Activated T-helper 1 cell treated with anti-CD3 and anti-CD28 coated beads, Interleukin-12 subunit alpha, Interleukin-12 subunit beta, Interleukin-2, Interleukin-4 antibody, amounts not matched to agents 30 ng/mL and 10 ng/mL and 1 ng/mL, durations not matched to agents 14 hours and 24 hours and 36 hours (primary cell): ENCODE measurements around the gene APOL2. TPM values are rescaled to one million over a fixed set of nuclear protein-coding genes. Genes with fewer than 3 reads are reported as not detected.
"Not testable (repeated sequence)": the region's sequence is repeated elsewhere in the genome, so short reads cannot be mapped to it uniquely, and the experiment has no call there.

Experiments
- DNase-seq: peaks from one replicate; pipeline ENCODE4 v3.0.0; 2021; ENCODE audit warnings: low spot score
- H3K27ac Mint-ChIP-seq: one replicate; pipeline ENCODE4 v1.8.0; 2021; ENCODE audit warnings: mild to moderate bottlenecking, mixed read lengths
- H3K27me3 Mint-ChIP-seq: one replicate; pipeline ENCODE4 v1.8.0; 2022; ENCODE audit warnings: mild to moderate bottlenecking, moderate library complexity, mixed read lengths; ENCODE audit not compliant: insufficient read depth
- H3K36me3 Mint-ChIP-seq: one replicate; pipeline ENCODE4 v1.8.0; 2021; ENCODE audit warnings: low read depth, mixed read lengths
- H3K4me1 Mint-ChIP-seq: one replicate; pipeline ENCODE4 v1.8.0; 2021; ENCODE audit warnings: low read depth, mixed read lengths
- H3K4me3 Mint-ChIP-seq: one replicate; pipeline ENCODE4 v1.8.0; 2021; ENCODE audit warnings: mild to moderate bottlenecking, moderate library complexity, mixed read lengths
- H3K9me3 Mint-ChIP-seq: one replicate; pipeline ENCODE4 v1.8.0; 2021; ENCODE audit warnings: mixed read lengths
- intact Hi-C: fragments of 100-400 bp; cut with micrococcal nuclease; formaldehyde crosslinking; loops from one replicate; pipeline ENCODE4 v1.15.1; 2024
- total RNA-seq: library from RNA; stranded (reverse); gene quantifications from 2 replicates; pipeline ENCODE4 v1.2.3, GENCODE V29; 2022

APOL2 gene
- total RNA-seq, 1 donor from 2014 or later, result 54.4 TPM

DNA sequence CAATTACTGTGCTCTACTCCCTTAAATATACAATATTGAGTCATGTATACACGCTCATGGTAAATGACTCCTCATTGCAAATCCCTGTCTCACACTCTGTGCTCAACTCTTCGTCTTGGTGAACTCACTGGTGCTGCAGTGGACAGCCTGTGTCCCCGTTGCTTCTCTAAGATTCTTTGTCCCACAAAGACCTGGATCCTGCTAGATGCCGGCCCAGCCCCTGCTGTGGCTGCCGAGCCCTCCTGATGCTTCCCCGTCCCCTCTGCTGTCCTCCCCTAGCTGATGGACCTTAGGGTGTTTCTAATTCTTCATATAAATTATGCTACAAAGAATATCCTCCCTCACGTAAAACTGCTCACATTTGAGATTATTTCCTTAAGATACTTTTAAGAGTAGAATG lies 5.5 kb downstream of the APOL2 start:
- Mint-ChIP-seq H3K4me1 (peaks cover 65% of the 10 kb centered on the region), H3K36me3 (peaks cover 80% of the 10 kb centered on the region), H3K9me3 (peaks cover 8% of the 10 kb centered on the region), H3K27me3 (no peaks in the 10 kb centered on the region), H3K4me3 (no peak overlapping the region), H3K27ac (peak overlapping the region; percentile 19)
- DNase-seq, result no peak
- intact Hi-C loops, result loop anchor here (10.0 kb wide), 1 partner anchor 169 kb away; no protein-coding TSS in a partner anchor

DNA sequence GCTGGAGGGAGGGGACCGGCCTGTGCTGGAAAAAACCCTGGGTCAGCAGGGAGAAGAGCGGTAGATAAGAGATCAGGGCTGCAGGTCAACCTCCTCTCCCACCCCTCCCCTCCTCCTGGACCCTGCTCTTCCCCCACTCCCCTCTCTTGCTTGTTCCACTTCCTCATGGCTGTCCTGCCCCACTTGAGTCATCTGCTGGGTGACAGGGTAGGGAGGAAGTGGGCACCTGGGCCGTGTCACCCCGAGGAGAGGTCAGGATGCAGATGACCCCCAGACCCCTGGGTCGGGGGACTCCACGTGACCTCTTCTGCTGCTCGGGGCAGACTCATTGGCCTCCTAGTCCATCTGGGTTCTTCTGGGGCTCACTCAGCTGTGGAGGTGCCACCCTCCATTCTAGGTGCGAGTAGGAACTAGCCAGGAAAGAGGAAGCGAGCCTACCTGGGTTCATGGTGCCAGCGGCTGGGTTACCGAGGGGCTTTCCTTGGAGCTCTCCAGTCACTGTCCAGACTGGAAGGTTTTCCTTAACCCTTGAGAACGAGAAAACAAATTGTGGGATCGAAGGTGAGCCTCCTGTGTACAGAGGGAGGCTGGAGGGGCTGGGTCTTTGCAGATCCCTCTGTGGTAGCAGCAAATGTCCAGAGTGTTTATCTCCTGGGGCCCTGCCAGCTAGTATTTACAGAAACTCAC lies 6.5 kb downstream of the APOL2 start:
- intact Hi-C loops, result loop anchor here (10.0 kb wide), 1 partner anchor 168 kb away; no protein-coding TSS in a partner anchor
- Mint-ChIP-seq H3K36me3 (peaks cover 83% of the 10 kb centered on the region), H3K9me3 (peaks cover 8% of the 10 kb centered on the region), H3K27me3 (no peaks in the 10 kb centered on the region), H3K4me3 (no peak overlapping the region), H3K4me1 (peaks cover 58% of the 10 kb centered on the region), H3K27ac (peak overlapping the region; percentile 80)
- no peak for DNase-seq

DNA sequence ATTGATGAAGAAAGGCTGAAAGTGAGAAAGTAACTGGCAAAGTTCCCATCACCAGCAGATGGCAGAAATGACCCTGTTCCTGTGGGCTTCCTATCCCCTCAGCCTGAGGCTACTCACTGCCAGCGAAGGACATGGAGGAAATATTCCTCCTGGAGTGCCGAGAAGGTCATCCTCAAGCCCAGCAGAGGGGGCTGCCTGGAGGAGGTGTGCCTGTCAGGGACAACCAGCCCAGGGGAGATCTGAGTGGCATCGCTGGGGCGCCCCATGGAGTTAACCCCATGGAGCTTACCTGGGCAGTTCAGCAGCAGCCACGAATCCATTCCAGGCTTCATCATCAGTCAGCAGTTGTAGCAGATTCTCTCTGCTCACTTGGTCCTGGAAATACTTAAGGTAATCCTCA lies 8.3 kb downstream of the APOL2 start:
- H3K9me3 Mint-ChIP-seq, H3K4me3 Mint-ChIP-seq, DNase-seq, H3K27me3 Mint-ChIP-seq, H3K27ac Mint-ChIP-seq: not testable (repeated sequence)
- intact Hi-C loops, result loop anchor here (10.0 kb wide), 1 partner anchor 166 kb away; no protein-coding TSS in a partner anchor
- peaks cover 42% of the 10 kb centered on the region for H3K4me1 Mint-ChIP-seq
- peaks cover 85% of the 10 kb centered on the region for H3K36me3 Mint-ChIP-seq

- Mint-ChIP-seq H3K4me1 (peaks cover 28% of the 10 kb centered on the region), H3K36me3 (peaks cover 77% of the 10 kb centered on the region)
- H3K4me3 Mint-ChIP-seq, H3K27ac Mint-ChIP-seq, H3K27me3 Mint-ChIP-seq, H3K9me3 Mint-ChIP-seq, DNase-seq: not testable (repeated sequence)
- intact Hi-C loops, result loop anchor here (10.0 kb wide), 1 partner anchor 165 kb away; no protein-coding TSS in a partner anchor
Measured at GRCh38 chr22:36229649-36230048, 9.7 kb downstream of the APOL2 start.

DNA sequence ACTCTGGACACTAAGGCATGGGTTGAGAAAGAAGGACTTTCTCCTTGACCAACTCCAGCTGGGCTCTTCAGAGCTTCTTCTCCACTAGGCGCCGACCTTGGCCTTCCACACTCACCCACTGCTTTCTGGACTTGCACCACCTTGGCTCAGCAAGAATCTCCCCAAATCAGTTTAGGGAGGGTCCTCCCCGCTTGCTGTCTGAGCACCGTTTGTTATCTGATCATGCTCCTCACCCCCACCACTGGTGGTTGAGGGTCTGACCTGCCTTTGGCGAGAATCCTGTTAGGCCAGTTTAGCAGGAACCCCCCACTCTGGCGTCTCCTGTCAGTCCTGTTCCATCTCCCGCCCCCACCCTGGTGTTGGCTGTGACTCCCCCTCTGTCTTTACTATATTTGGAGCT lies 10.4 kb downstream of the APOL2 start:
- intact Hi-C loops, result no loop called here
- H3K4me1 Mint-ChIP-seq, result peaks cover 21% of the 10 kb centered on the region
- H3K27ac Mint-ChIP-seq, result no peak overlapping the region
- DNase-seq, result no peak
- no peaks in the 10 kb centered on the region for H3K27me3 Mint-ChIP-seq
- peaks cover 75% of the 10 kb centered on the region for H3K36me3 Mint-ChIP-seq
- H3K9me3 Mint-ChIP-seq, result no peaks in the 10 kb centered on the region
- H3K4me3 Mint-ChIP-seq, result no peak overlapping the region

DNA sequence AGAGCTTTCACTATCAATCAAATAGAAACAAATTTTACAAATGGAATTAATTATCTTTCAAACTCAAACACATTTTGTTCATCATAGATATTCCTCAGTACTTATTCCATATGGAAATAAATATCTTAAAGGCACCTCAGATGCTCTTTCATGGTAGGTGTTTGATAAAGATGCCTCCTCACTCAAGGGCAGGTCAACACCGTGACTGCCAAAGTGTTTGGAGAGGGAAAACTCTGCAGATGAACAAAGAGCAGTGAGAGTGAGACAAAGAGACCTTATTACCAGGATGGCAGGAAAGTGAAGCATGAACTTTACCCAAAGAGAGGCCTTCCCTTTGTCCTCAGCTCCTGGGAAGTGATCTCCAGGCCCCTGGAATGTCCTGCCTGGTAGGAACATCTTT lies 11.0 kb downstream of the APOL2 start:
- H3K27me3 Mint-ChIP-seq, H3K4me3 Mint-ChIP-seq, H3K9me3 Mint-ChIP-seq, DNase-seq, H3K27ac Mint-ChIP-seq, intact Hi-C loops: not testable (repeated sequence)
- peaks cover 70% of the 10 kb centered on the region for H3K36me3 Mint-ChIP-seq
- peaks cover 15% of the 10 kb centered on the region for H3K4me1 Mint-ChIP-seq

DNA sequence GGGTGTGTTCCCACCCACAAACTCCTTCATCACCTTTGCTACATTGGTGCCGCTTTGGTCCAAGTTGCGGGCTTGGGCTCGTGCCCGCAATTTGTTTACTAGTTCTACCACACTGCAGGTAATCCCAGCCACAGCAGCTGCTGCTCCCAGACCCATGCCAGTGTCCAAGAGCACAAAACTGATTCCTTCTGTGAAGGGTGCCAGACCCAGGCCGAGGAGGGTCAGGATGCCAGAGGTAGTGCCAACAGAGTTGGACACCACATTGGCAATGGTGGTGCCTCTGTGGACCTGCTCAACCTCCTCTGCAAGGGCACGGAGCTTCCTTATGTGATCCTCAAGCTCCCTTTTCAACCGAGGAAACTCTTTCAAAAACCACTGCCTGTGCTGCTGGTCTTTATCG lies 11.5 kb downstream of the APOL2 start:
- no peak for DNase-seq
- no peaks in the 10 kb centered on the region for H3K9me3 Mint-ChIP-seq
- H3K27ac Mint-ChIP-seq, result no peak overlapping the region
- H3K36me3 Mint-ChIP-seq, result peaks cover 66% of the 10 kb centered on the region
- H3K4me3 Mint-ChIP-seq, result no peak overlapping the region
- peaks cover 12% of the 10 kb centered on the region for H3K4me1 Mint-ChIP-seq
- no peaks in the 10 kb centered on the region for H3K27me3 Mint-ChIP-seq
- intact Hi-C loops, result no loop called here

- intact Hi-C loops, result no loop called here
- Mint-ChIP-seq H3K36me3 (peaks cover 63% of the 10 kb centered on the region), H3K4me1 (peaks cover 12% of the 10 kb centered on the region), H3K27ac (no peak overlapping the region), H3K4me3 (no peak overlapping the region), H3K9me3 (no peaks in the 10 kb centered on the region), H3K27me3 (no peaks in the 10 kb centered on the region)
- no peak for DNase-seq
Measured at GRCh38 chr22:36227396-36227795, 11.9 kb downstream of the APOL2 start.

DNA sequence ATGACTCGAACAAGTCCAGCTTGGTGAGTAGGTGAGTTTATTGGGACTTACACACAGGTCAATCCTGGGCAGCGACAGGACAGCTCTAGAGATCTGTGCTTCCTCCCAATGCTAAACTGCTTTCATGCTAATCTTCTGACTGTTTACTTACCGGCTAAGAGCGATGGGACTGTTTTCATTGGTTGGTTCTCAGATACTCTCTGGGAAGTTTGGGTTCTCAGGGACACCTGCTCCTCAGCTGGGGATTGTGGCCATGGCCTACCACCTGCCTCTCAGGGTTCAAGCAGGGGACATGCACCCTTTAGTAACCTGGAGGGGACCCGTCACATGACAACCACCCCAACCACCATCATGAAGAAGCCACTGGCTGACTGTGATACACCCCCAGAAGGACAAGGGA lies 13.1 kb downstream of the APOL2 start:
- no peak overlapping the region for H3K27ac Mint-ChIP-seq
- peaks cover 54% of the 10 kb centered on the region for H3K36me3 Mint-ChIP-seq
- peaks cover 3% of the 10 kb centered on the region for H3K27me3 Mint-ChIP-seq
- H3K4me3 Mint-ChIP-seq, result no peak overlapping the region
- peaks cover 8% of the 10 kb centered on the region for H3K4me1 Mint-ChIP-seq
- intact Hi-C loops, result no loop called here
- no peak for DNase-seq
- H3K9me3 Mint-ChIP-seq, result no peaks in the 10 kb centered on the region

DNA sequence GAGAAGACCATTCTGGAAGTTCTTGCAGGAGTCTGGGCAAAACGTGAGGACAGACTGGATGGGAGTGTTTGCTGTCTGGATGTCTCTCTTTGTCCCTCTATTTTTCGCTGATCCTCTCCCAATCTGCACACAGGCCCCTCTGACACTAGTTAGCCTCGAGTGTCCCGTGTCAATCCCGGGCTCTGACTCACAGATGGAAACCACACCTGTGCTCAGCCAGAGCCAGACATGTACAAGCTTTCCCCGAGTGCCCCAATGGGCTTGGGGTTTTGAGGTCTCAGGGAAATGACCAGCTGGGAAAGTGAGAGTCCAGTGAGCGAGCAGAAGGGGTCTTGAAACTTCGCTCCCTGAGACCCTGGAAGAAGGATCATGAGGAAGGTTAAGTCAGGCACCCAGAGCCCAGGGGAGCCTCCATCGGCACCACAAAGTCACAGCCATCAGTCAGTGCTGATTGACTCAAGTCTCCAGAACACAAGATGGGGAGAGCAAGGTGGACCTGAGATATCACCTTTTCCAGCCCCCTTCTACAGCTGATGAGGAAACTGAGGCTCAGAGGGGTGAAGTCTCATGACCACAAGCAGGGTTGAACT lies 13.9 kb downstream of the APOL2 start:
- no peak overlapping the region for H3K4me3 Mint-ChIP-seq
- H3K27ac Mint-ChIP-seq, result no peak overlapping the region
- DNase-seq, result no peak
- peaks cover 47% of the 10 kb centered on the region for H3K36me3 Mint-ChIP-seq
- intact Hi-C loops, result no loop called here
- peaks cover 6% of the 10 kb centered on the region for H3K4me1 Mint-ChIP-seq
- peaks cover 3% of the 10 kb centered on the region for H3K27me3 Mint-ChIP-seq
- no peaks in the 10 kb centered on the region for H3K9me3 Mint-ChIP-seq

- no peak overlapping the region for H3K4me3 Mint-ChIP-seq
- no peak overlapping the region for H3K27ac Mint-ChIP-seq
- peaks cover 3% of the 10 kb centered on the region for H3K27me3 Mint-ChIP-seq
- H3K9me3 Mint-ChIP-seq, result no peaks in the 10 kb centered on the region
- H3K4me1 Mint-ChIP-seq, result peaks cover 6% of the 10 kb centered on the region
- intact Hi-C loops, result no loop called here
- DNase-seq, result no peak
- H3K36me3 Mint-ChIP-seq, result peaks cover 40% of the 10 kb centered on the region
Measured at GRCh38 chr22:36224245-36224644, 15.1 kb downstream of the APOL2 start.

- Mint-ChIP-seq H3K27me3 (peaks cover 6% of the 10 kb centered on the region), H3K27ac (no peak overlapping the region), H3K36me3 (peaks cover 33% of the 10 kb centered on the region), H3K4me1 (peaks cover 6% of the 10 kb centered on the region), H3K4me3 (no peak overlapping the region), H3K9me3 (no peaks in the 10 kb centered on the region)
- no peak for DNase-seq
- intact Hi-C loops, result no loop called here
Measured at GRCh38 chr22:36223504-36223903, 15.8 kb downstream of the APOL2 start.

- Mint-ChIP-seq H3K27me3 (peaks cover 10% of the 10 kb centered on the region), H3K36me3 (peaks cover 28% of the 10 kb centered on the region), H3K27ac (no peak overlapping the region), H3K4me1 (peaks cover 6% of the 10 kb centered on the region), H3K9me3 (no peaks in the 10 kb centered on the region), H3K4me3 (no peak overlapping the region)
- no peak for DNase-seq
- intact Hi-C loops, result no loop called here
Measured at GRCh38 chr22:36222887-36223450, 16.4 kb downstream of the APOL2 start.
